Measurements from ENCODE around the gene CUX1.

DNA sequence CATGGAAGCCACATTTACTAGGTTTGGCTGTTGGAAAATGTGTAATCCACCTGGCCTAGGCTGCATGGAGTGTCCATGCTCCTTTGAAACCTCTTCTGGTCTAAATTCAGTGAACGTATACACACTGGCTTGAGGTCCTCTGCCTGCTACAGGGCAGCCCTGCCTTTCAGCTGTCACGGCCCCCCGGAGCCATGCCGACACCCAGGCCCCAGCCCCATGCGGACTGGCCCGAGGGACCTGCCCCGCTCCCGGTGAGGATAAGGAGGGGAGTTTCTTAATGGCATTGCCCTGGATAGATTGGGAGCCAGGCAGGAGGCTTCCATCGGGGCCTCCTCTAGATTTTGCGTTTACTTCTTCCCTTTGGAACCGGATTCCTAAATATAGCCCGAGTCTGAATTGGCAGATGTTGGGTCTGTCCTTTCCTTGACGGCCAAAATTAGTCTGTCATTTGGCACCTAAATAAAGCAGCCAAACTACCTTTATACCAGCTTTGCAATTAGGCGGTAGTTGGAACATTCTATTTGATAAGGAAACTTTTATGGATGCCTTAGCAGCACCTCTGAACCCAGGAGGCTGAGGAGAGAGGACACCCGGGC is 397.1 kb downstream of the CUX1 start:
- no peak for TF ChIP-seq GLIS3 (CRISPR knock-in tag; IDR thresholded peaks at IDR 0.05)
- no peak for TF ChIP-seq TCF4 (CRISPR knock-in tag; IDR thresholded peaks at IDR 0.05; ENCODE audit: borderline replicate concordance)
- TF ChIP-seq PATZ1 (CRISPR knock-in tag; IDR thresholded peaks at IDR 0.05; ENCODE audit: borderline replicate concordance) = no peak
- no peak for TF ChIP-seq TOX (CRISPR knock-in tag; IDR thresholded peaks at IDR 0.05; ENCODE audit: borderline replicate concordance)
- no peak for TF ChIP-seq ARNTL (CRISPR knock-in tag; IDR thresholded peaks at IDR 0.05; ENCODE audit: borderline replicate concordance, low read depth)
- no peak for TF ChIP-seq ZC3H10 (CRISPR knock-in tag; IDR thresholded peaks at IDR 0.05)
- no peak for TF ChIP-seq TSHZ2 (CRISPR knock-in tag; IDR thresholded peaks at IDR 0.05)
- no peak for TF ChIP-seq ZFP30 (CRISPR knock-in tag; IDR thresholded peaks at IDR 0.05)
- no peak for TF ChIP-seq ZNF565 (CRISPR knock-in tag; conservative IDR thresholded peaks at IDR 0.05; ENCODE audit: low read depth)
- TF ChIP-seq CSDC2 (CRISPR knock-in tag; IDR thresholded peaks at IDR 0.05) = no peak
- no peak for TF ChIP-seq RARB (CRISPR knock-in tag; IDR thresholded peaks at IDR 0.05)

Measured in SK-N-SH treated with all-trans-retinoic acid at 6 μM for 48 hours (cell line).